T-helper 9 cell (primary cell): ENCODE measurements around the gene SLC1A2.

Source experiments
- DNase-seq: peaks from one replicate; pipeline ENCODE4 v3.0.0-alpha.2; 2020

SLC1A2 gene

DNA sequence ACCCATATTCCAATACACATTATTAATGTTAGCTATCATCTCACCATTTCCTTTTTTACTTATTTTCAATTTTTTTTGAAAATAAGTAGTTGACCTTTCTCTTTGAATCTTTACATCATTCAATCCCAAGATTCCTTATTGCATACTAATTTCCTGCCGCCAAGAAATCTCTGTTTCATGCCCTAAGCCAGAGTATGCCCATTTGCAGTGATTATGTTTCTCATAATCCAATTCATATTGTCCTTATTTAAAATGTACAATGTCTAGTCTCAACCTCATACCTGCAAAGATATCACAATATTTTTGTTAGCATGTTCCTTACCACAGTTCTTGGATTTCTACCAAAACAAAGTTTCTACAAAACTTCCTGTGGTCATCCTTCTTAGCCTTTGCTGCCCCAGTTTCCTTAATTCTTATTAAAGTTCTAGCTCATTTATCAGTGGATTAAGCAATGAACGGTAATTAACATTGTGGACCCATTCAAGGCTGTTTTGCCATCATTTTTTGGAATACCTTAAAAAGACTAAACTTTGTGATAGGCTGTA, 205.1 kb downstream of the SLC1A2 start:
- DNase-seq, result no peak

DNA sequence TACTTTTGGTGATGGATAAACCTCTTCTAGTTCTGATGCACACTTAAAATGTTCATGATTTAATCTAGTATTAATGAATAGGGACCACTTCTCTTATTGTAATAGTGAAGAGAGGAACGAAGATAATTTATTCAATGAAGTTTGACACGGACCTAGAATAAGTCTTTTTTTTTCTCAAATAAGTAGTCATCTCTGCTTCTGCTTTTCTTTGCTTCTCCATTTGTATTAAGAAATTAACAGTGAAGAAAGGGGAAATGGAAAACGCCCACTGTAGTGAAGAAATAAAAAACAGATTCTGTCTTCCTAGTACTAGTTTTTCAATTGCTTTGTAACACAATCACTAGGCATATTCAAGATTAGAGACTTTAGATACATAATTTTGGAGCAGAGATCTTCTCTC, 207.4 kb downstream of the SLC1A2 start:
- no peak for DNase-seq

DNA sequence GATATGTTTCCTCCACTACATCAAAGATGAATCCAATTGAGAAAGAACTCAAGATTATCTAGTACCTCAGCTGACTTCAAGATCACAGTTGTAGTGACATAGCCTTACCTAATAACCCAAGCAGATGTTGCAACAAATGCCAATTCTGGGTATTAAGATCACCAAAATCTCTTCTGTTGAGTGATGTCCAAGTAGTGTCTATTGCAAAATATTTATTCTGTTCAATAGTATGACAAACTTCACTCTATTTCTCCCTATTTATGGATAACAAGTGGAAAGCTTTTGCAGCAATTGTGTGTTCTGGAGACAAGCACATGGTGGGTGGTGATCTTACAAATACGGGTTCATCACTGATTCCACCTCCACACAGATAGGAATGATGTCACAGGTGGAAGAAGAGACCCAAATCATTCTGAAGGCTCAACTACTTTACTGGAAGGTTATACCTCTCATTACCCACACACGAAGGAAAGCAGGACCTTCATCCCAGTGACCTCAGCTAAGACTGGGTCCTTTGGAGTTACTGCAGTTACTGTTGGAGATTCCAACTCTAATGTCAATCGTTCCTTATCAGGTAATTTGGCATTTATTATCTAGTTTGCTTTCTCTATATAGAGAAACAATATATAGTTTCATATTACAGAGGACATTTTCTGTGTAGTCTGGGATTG, 208.3 kb downstream of the SLC1A2 start:
- no peak for DNase-seq

DNA sequence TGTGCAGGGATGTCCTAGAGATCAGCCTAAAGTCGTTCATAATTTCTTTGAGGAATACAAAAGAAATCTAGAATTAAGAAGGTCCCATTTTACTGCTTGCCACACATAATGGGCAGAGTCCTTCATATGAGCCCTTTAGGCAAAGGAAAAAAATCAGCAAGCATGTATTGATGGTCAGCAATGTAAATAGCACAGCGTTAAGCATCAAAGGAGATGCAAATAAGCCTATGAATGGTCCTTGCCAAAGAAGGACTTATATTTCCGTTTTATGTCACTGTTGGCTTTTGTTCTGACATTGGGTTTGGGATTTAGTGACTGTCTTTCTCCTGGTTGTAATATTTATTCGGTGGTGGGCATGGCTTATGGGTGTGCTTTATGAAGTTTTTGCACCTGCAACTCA, 210.6 kb downstream of the SLC1A2 start:
- DNase-seq, result no peak

GRCh38 chr11:35207471-35208403, 211.6 kb downstream of the SLC1A2 start:
- DNase-seq, result no peak

- no peak for DNase-seq
These were observed 212.7 kb downstream of the SLC1A2 start for GRCh38 chr11:35206616-35207015.

DNA sequence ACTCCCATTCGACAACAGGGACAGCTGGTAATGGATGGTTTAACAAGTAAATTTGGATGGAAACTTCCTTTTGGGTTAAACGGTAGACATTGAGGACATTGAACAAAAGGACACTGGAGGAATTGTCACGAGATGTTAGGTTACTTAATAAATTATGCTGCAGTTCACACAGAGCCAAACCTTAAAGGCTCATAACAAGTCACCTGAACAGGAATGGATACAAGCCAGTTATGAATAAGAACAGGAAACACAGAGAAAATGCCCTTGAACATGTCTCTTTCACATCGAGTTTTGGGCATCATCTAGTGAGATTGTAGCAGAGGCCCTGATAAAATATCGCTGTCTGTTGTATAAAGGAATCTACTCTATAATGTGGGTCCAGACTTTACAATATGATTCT, 214.7 kb downstream of the SLC1A2 start:
- DNase-seq, result no peak
